T-helper 2 cell treated with Interferon-gamma antibody and Interleukin-4, amounts not matched to agents 100 ng/mL and 5 ng/mL, for 36 hours (primary cell): ENCODE results near the gene SLC4A2. TPM values are rescaled to one million over a fixed set of nuclear protein-coding genes. Genes with fewer than 3 reads are reported as not detected.

Experiments used
- intact Hi-C: fragments of 100-400 bp; cut with micrococcal nuclease; formaldehyde crosslinking; loops from one replicate; pipeline ENCODE4 v1.15.1; 2023
- total RNA-seq: library from RNA; stranded (reverse); gene quantifications from 2 replicates; pipeline ENCODE4 v1.2.3, GENCODE V29; 2022

Gene SLC4A2
- total RNA-seq, 1 donor from 2014 or later = 119 TPM

DNA sequence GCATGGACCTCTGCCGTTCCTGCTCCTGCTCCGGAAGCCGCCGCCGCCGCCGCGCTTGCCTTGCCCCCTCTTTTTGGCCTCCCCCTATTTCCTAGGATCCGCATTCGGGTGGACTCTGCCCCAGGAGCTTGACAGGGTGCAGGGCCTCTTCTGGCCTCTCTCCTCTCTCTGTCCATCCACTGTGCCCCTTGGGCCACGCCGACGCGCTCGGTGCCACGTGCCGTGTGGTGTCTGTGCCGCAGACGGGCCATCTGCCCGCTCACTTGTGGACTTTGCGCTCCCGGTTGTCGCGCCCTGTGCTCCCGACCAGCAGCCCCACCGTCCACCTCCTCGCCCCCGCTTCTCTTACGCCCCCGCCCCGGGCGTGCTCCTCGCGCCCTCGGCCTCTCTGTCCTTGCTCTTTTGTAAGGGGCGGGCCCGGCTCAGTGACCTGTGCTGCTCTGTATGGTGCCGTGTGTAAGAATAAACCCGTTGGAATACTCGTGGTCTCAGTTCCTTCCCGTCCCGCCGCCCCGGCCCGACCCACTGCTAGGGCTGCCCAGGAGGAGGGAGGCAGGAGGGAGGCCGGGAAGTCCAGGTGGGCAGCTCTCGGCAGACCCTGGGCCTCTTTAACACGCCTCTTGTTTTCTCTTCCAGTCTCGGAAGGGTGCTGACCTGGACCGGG is 63.9 kb downstream of the SLC4A2 start:
- intact Hi-C loops = no loop called here

DNA sequence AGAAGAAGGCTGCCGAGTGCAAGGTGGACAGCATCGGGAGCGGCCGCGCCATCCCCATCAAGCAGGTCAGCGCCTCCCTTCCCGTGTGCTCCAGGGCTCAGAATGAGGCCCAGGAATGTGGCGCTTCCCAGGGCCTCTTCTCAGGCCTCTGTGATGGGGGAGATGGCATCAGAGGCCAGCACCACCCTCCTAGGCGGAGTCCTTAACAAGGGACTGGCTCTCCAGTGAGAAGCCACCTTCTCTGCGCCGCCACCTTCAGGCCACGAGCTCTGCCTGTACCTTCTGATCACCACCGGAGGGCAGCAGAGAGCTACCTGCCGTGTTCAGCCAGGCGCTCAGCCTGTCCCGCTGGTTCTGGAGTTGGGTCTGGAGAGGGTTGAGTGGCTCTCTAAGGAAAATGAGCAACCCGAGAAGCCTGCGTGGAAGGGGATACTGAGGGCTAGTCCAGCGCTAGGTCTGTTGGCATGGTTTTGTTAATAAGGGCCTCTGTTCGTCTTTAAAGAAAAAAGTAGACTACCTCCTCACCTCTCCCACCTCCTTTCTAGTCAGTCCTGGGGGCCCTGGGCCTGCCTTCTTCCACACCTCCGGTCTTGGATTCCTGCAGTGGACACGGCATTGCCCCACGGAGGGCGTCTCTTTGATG is 64.6 kb downstream of the SLC4A2 start:
- intact Hi-C loops = loop anchor here (1.0 kb wide), 3 partner anchors 48 to 179 kb away; no protein-coding TSS in a partner anchor

DNA sequence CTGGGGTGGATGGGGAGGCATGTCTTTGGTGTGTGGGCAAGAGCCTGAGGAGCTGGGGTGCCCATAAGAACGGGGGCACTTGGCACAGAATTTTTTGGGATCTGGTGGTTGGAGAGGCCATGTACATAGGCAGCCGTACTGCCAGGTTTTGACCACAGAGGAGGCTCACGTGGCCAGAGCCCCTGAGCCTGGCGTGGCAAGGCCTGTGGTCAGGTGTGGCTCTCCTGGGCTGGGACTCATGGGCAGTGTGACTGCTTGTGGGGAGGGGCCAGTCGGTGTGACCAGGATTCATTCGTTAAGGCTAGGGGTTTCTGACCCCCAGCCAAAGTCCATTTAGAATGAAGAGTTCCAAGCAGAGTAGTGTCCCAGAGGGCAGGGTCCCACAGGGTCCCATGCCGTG is 65.1 kb downstream of the SLC4A2 start:
- intact Hi-C loops = loop anchor here (1.0 kb wide), 3 partner anchors 48 to 179 kb away; no protein-coding TSS in a partner anchor

GRCh38 chr7:151124899-151125399 is 65.6 kb downstream of the SLC4A2 start:
- intact Hi-C loops = loop anchor here (1.0 kb wide), 3 partner anchors 47 to 178 kb away; no protein-coding TSS in a partner anchor

- intact Hi-C loops = no loop called here
These were observed 66.1 kb downstream of the SLC4A2 start for GRCh38 chr7:151125470-151125845.

- intact Hi-C loops = no loop called here
These were observed 66.6 kb downstream of the SLC4A2 start for GRCh38 chr7:151125846-151126481.

Other genes starting within 250 kb of the SLC4A2 start
- gene AOC1, start 207.1 kb upstream of the SLC4A2 start, total RNA-seq = not detected in 2 replicates
- gene KCNH2, start 81.3 kb upstream of the SLC4A2 start, total RNA-seq = 0.23 and 0.36 TPM in 2 replicates
- 17.0 and 17.4 TPM in 2 replicates for gene NOS3, start 68.6 kb upstream of the SLC4A2 start, total RNA-seq
- 9.6 and 10.3 TPM in 2 replicates for gene ATG9B, start 35.1 kb upstream of the SLC4A2 start, total RNA-seq
- 60.9 and 61.6 TPM in 2 replicates for gene ABCB8, start 31.1 kb upstream of the SLC4A2 start, total RNA-seq
- gene ASIC3, start 11.1 kb upstream of the SLC4A2 start, total RNA-seq = 6.0 and 6.6 TPM in 2 replicates
- 22.3 and 23.7 TPM in 2 replicates for gene CDK5, start 1.7 kb upstream of the SLC4A2 start, total RNA-seq
- gene FASTK, start 21.2 kb downstream of the SLC4A2 start, total RNA-seq = 80.0 and 89.3 TPM in 2 replicates
- gene TMUB1, start 23.9 kb downstream of the SLC4A2 start, total RNA-seq = 51.0 and 55.4 TPM in 2 replicates
- 26.9 and 29.3 TPM in 2 replicates for gene AGAP3, start 26.9 kb downstream of the SLC4A2 start, total RNA-seq
- not detected in 2 replicates for gene GBX1, start 108.1 kb downstream of the SLC4A2 start, total RNA-seq
- gene ASB10, start 127.7 kb downstream of the SLC4A2 start, total RNA-seq = not detected in 2 replicates
- 0.48 and 1.1 TPM in 2 replicates for gene H2BK1, start 150.9 kb downstream of the SLC4A2 start, total RNA-seq
- gene ABCF2, start 167.6 kb downstream of the SLC4A2 start, total RNA-seq = 45.5 and 47.2 TPM in 2 replicates
- 40.0 and 41.0 TPM in 2 replicates for gene CHPF2, start 172.9 kb downstream of the SLC4A2 start, total RNA-seq
- 2.5 and 2.6 TPM in 2 replicates for gene SMARCD3, start 189.1 kb downstream of the SLC4A2 start, total RNA-seq